ENCODE results near the gene EGR1.

DNA sequence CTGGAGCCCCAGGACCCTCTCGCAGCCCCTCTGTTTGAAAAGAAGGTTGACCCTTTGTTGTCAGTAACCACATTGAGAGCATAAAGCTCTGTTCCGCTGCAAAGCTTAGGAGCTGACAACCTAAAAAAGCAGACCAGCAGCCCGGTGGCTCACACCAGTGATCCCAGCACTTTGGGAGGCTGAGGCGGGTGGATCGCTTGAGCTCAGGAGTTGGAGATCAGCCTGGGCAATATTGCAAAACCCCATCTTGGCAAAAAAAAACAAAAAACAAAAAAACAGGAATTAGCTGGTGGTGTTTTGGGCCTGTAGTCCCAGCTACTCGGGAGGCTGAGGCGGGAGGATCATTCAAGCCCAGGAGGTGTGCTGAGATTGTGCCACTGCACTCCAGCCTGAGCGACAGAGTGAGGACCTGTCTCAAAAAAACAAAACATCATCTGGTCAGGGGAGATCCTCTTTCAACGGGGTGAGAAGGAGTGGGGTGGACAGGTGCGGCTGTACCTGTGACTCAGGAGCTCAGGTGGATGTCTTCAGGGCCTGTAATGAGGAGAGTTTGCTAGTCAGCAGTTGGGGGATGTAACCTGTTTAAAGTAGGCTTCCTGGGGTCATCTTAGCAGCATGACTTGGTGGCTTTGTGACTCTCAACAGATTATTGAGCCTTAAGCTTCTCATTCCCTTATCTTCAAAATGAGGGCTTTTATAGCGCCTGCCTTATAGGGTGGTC, 27.1 kb upstream of the EGR1 start:
- TF ChIP-seq, protein P1, sequence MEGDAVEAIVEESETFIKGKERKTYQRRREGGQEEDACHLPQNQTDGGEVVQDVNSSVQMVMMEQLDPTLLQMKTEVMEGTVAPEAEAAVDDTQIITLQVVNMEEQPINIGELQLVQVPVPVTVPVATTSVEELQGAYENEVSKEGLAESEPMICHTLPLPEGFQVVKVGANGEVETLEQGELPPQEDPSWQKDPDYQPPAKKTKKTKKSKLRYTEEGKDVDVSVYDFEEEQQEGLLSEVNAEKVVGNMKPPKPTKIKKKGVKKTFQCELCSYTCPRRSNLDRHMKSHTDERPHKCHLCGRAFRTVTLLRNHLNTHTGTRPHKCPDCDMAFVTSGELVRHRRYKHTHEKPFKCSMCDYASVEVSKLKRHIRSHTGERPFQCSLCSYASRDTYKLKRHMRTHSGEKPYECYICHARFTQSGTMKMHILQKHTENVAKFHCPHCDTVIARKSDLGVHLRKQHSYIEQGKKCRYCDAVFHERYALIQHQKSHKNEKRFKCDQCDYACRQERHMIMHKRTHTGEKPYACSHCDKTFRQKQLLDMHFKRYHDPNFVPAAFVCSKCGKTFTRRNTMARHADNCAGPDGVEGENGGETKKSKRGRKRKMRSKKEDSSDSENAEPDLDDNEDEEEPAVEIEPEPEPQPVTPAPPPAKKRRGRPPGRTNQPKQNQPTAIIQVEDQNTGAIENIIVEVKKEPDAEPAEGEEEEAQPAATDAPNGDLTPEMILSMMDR (IDR thresholded peaks at IDR 0.05) = no peak
- no peak for TF ChIP-seq POLR2A (IDR thresholded peaks at IDR 0.05)
- TF ChIP-seq POLR2AphosphoS5 (IDR thresholded peaks at IDR 0.05; ENCODE audit: insufficient read depth in 1 of 2, low read depth in 1 of 2) = no peak
